GM19023 (cell line): ENCODE measurements around the gene GTPBP6.
"Not testable (repeated sequence)": the region's sequence is repeated elsewhere in the genome, so short reads cannot be mapped to it uniquely, and the experiment has no call there.

ENCODE experiments used
- ATAC-seq: cut with Tn5 transposase; IDR thresholded peaks from one replicate; pipeline ENCODE4 v1.9.1; 2021; ENCODE audit warnings: mild to moderate bottlenecking, moderate library complexity; ENCODE audit not compliant: unreplicated experiment

The GTPBP6 gene

DNA sequence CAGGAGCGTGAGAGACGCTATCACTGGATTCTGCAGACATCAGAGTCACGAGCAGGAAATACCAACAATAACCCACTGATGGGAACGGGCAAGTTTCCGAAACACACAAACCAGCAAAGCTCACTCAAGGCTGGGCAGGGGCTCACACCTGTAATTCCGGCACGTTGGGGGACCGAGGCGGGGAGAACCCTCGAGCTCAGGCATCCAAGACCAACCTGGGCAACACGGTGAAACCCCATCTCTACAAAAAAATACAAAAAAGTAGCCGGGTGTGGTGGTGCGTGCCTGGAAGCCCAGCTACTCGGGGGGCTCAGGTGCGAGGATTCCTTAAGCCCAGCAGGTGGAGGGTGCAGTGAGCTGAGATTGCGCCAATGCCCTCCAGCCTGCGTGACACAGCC lies 17.2 kb upstream of the GTPBP6 start:
- ATAC-seq: no peak

DNA sequence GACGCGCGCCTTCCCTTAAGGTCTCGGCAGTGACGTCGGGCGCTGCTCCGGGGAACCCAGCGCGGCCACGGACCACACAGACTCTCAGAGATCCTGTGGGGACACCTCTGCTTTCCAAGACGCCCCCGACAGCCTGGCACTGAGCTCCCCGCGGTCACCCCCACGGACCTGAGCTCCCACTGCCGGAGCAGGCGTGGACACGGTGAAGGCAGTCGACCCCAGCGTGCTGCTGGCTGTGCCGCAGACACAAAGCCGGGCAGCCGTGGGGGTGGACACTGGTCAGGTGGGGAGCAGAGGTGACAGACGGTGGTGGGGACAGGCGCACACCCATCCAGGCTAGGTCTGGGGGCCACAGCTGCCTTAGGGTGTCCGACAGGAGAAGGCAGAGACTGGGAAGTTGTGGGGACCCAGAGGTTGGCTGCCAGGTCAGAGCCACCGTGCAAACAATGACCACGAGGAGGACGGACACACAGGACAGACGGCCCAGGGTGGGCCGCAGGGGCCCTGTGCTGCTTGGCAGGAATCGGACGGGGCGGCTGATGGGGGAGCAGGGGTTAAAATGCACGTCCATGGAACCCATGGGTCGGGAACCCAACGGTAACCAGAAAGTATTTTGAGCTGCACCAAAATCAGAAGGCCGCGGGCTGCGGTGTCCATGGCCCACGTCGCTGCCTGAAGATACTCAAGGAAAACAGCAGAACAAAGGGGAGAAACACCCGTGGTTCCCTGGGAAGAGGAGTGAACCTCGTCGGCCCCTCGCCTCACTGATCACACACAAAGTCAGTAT lies 16.6 kb upstream of the GTPBP6 start:
- ATAC-seq: no peak

DNA sequence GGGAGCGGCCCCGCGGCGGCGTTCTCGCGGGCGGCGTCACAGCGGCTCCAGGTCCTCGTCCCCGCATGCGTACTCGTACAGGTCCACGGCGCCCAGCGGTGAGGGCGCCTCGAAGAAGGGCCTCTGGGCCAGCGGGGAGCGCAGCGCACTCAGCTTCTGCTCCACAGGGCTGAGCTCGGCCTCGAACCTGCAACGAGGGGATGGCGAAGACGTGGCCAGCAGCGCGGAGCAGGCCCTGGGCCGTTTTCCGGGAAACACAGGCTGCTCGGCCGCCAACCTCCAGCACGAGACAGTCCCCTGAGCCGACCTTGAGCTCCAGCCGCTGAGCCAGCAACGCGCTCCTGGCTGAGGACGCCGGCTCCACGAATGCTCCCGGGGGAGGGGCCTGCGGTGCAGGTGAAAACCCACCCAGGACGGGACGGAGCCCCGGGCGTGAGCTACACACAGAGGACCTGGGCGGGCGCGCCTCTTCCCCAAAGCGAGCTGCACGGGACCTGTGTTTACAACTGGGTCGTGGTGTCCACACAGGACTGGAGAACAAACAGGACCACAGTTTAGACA lies 15.8 kb upstream of the GTPBP6 start:
- no peak for ATAC-seq

DNA sequence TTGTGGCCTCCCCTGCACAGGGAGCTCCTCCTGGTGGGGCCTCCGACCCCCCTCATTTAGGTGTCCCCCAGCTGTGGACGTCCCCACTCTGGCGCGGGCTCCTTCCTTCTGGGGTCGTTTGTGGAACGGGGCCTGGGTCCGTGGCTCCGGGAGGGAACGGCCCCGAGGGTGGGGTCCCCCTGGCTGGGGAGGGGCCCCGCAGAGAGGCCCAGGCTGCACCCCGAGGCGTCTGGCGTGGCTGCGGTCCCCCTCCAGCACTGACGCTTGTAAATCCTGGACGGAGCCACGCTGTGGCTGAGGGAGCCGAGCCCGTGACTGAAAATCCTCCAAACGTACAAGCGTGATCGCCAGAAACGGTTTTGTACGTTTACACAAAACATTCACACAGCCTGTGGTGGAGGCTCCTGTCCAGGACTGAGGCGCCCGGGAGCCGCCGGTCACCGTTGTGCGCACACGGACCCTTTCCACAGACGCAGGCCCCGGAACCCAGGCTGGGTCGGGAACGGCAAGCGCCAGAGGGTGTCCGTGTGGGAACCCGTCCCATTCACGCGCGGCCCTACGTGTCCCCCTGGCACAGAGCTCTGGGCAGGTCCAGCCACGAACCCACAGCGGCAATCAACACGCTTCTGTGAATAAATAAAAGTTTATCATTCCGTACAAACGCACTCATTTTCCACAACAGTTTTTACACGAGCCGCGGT lies 15.2 kb upstream of the GTPBP6 start:
- no peak for ATAC-seq

DNA sequence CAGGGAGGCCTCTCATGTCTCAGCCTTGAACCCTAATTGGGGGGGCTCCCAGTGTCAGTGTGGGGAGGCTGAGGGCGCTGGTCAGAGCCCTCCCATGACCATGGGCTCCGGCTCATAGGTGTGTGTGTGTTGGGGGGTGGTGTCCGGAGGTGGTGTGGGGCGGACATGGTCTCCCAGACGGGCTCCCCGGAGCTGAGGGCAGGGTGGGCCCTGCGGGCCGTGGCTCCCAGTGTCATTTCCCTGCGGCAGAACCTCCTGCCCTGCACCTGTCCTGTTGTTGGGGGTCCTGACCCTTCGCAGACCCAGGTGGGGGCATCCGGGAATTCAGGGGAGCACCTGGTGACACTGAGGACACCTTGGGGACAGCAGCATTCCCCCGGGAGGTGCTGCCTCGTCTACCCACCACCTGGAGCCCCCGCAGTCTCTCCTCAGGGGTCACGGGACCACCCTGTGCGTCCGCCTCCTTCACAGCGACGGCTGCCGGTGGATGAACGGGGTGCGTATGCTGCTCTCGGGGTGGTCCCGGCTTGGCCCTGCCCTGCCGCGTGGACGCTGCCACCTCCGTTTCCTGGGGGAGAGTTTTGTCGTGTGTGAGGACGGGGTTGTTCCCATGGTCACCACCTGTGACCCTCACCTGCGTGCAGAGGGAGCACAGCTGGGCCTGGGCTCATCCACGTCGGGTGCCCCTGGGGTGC lies 14.5 kb upstream of the GTPBP6 start:
- ATAC-seq: no peak

DNA sequence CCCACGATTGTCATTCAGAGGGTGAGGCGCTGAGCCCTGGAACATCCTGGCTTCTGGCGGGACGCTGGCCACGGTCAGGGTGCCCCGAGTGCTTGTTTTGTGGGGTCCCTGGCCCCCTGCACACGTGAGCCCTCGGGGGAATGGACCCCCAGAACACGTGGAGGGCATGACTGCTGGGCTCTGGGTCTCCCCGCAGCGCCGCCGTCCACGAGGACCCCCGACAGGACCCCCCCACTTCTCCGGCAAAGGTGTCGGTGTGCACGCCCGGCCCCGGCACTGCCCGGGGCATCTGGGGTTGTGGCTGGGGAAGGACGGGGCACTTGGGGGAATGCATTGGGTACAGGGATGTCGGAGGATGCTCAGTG lies 13.9 kb upstream of the GTPBP6 start:
- ATAC-seq: no peak

DNA sequence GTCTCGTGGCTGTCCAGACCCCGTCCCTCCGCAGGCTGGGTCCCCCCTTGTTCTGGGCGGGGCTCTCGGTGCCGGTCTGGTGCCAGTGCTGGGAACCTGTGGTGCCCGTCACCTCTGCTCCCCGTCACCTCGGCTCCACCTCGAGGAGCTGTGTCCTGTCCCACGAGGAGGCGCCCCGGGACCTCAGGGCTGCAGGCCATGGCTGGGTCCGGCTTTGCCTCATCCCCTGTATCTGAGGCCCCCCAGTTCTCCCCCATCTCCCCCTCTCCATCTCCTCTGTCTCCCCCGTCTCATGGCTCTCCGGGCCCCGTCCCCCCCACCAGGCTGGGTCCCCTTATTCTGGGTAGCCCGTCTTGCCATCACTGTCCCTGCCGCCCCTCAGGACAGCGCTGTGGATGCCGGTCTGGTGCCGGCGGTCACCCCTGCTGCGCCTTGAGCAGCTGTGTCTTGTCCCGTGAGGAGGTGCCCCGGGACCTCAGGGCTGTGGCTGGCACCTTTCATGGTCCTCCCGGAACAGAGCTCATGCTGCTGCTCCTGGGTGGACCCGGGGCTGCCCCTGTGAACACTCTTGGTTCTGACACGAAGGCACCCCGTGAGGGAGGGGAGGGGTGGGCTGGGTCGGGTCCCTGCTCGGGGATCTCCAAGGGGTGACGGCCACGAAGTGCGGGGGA lies 13.4 kb upstream of the GTPBP6 start:
- no peak for ATAC-seq

DNA sequence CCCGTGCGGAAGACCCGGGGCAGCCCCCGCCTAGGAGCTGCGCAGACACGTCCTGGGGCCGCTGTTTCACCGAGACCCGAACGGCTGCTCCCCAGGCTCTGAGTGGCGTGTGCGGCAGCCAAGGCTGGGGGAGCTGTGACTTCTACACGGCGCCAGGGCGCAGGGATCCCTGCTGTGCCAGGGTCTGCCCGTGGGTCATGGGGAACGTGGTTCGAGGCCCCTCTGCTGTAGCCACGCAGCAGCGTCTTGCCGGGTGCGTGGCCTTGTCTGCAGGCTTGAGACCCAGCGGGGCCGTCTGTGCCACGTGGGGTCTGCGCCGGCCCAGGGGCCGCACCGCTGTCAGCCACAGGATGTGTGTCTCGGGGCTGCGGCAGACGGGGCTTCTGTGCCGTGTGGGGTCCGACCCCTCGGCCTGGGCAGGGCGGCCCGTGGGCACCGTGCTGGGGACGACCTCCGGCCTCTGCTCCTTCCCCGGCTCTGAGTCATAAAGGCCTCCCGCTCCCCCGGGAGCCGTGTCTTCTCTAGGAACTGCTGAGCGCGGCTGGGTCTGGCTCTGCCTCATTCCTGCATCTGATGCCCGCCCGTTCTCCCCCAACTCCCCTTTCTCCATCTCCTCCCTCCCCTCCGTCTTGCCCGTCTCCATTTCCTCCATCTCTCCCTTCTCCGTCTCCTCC lies 12.7 kb upstream of the GTPBP6 start:
- no peak for ATAC-seq

DNA sequence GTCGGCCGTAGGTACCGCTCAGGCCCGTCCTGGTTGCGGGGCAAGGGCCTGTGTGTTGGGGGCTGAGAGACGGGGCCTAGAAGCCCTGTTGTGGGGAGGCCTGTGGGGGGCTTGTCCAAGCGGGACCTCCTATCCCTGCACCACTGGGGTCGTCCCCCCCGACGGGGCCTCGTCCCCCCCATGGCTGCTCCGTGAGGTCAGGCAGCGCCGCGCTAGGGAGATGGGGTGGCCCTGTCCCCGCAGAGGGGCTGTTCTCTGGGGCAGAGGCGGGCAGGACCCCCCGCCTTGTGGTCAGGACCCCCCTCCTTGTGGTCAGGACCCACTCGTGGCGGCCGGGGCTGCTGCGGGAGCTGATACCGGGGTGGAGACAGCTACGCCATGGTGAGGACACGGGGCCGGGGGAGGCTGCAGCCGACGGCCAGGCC lies 12.1 kb upstream of the GTPBP6 start:
- ATAC-seq: no peak

DNA sequence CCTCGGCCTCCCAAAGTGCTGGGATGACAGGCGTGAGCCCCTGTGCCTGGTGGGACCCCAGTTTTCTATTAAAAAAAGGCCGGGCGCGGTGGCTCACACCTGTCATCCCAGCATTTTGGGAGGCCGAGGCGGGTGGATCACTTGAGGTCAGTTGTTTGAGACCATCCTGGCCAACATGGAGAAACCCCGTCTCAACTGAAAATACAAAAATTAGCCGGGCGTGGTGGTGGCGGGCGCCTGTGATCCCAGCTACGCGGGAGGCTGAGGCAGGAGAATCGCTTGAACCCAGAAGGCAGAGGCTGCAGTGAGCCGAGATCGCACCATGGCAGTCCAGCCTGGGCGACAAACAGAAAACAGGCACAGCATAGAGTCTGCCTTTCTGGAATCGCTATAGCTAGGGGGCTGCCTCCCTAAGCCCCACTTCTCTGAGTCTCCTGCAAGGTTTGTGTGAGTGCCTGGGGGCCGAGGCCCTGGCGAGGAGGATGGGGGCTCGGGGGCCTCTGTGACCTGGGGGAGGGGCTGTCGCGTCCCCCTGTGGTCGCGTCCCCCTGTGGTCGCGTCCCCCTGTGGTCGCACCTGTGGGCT lies 11.6 kb upstream of the GTPBP6 start:
- not testable (repeated sequence) for ATAC-seq

DNA sequence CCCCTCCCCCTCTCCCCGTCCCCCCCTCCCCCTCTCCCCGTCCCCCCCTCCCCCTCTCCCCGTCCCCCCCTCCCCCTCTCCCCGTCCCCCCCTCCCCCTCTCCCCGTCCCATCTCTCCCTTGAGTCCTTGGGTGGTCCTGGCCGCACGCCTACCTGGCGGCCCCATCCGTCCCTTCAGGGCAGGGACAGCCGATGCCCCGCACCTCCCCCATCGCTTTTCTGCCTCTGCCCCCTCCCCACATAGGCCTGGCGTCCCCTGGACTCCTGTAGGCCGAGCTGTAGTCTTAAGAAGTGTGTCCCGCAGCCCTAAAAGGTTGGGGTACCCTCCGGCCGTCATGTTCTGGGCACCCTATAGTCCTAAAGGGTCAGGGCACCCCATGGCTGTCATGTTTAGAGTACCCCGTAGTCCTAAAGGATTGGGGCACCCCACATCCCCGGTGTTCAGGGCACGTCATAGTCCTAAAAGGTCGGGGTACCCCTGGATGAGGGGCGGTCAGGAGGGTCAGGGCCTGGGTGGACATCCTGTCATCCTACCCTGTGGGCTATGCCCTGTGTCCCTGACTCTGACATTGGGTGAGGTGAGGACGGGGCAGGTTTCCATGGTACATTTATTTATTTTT lies 10.8 kb upstream of the GTPBP6 start:
- no peak for ATAC-seq

DNA sequence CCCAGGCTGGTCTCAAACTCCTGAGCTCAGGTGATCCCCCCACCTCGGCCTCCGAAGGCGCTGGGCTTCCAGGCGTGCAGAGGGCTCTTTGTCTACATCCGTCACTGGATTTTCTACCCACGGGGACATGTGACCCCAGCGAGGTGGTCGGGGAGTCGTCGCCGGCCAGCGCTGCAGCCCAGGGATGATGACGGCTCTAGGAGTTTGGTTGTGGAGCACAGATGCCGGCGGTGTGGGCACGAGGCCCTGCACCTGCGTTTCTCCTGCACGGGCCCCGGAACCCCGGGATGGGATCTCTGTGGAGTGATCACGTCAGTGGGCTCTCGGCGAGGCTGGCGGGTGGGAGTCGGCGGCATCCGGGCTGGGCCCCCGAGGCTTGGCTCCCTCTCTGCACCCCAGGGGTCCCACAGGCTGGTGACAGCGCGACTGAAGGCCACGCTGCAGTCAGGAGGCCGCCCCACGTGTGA lies 9.1 kb upstream of the GTPBP6 start:
- ATAC-seq: no peak

DNA sequence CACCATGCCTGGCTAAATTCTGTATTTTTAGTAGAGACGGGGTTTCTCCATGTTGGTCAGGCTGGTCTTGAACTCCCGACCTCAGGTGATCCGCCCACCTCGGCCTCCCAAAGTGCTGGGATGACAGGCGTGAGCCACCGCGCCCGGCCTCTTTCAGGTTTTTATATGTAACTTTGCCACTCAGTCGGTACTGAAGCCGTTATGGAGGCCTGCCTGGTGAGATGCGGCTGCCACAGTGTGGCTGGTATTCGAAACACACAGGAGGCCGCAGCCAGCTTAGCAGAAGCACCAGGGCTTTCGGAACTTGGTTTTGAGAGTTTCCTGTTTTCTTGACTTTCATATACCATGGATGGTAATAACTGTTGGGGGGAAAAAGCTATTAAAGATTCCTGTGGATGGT lies 6.1 kb upstream of the GTPBP6 start:
- not testable (repeated sequence) for ATAC-seq

DNA sequence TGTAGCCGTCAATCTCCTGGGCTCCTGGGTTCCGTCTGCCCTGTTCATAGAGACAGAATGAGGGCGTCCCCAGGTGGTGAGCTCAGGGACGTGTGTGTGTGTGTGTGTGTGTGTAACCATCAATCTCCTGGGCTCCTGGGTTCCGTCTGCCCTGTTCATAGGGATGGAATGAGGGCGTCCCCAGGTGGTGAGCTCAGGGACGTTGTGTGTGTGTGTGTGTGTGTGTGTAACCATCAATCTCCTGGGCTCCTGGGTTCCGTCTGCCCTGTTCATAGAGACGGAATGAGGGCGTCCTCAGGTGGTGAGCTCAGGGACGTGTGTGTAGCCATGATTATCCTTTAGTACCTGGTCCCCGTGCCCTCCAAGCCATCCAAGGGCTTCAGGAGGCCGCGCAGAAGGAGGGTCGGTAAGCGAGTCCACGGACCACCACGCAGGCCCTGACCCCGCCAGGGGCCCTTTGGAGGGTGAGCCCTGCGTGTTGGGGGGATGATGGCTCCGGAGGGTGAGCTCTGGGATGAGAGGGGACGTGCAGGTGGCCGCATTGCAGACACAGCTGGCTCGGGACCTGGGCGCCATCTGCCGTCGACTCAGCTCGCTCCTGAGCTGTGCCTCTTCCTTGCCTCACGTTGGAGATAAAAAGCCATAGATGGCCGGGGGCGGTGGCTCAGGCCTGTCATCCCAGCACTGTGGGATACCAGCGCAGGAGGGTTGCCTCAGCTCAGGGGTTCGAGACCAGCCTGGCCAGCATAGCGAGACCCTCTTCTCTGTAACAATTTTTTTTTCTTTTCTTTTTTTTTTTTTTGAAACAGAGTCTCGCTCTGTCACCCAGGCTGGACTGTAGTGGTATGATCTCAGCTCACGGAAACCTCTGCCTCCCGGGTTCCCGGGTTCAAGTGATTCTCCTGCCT lies 5.4 kb upstream of the GTPBP6 start:
- ATAC-seq: no peak

DNA sequence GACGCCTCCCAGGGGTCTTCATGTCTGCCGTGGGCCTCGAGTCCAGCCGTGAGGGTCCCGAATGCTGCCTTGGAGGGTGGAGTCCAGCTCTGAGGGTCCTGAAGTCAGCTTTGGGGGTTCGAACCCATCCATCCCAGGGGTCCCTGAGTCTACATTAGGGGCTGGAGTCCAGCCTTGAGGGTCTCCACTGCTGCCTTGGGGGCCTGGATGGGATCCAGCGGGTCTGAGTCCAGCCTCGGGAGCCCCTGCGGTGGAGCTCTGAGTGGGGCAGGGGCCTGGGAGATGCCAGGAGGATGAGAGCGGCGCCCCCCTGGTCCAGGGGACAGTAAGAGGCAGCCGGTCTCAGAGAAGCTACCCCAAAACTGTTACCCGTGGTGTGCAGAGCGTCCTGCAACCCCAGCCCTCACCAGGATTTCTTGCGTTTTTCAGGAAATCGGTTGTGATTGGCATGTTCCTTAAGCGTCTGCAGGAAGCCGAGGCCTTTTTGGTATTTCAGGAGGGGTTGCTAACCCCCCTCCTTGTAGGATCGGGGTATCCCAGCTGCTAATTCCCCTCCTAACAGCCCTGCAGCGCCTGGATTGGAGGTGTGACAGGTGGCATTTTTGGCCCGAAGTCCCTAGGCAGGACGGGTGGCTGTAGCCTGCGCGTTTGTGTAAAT lies 1.7 kb upstream of the GTPBP6 start:
- no peak for ATAC-seq

DNA sequence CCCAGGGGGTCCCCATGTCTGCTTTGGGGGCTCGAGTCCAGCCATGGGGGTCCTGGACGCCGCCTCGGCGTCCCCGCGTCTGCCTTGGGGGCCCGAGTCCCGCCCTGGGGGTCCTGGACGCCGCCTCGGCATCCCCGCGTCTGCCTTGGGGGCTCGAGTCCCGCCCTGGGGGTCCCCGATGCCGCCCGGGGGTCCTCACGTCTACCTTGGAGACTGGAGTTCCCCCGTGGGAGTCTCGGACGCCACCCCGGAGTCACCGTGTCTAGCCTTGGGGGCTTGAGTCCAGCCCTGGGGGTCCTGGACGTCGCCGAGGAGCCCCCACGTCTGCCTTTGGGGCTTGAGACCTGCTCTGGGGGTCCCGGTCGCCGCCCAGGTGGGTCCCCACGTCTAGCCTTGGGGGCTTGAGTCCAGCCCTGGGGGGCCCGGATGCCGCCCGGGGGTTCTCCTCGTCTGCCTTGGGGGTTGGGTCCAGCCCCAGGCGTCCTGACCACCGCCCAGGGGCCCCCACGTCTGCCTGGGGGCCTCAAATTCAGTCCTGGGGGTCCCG lies 1.1 kb upstream of the GTPBP6 start:
- no peak for ATAC-seq

DNA sequence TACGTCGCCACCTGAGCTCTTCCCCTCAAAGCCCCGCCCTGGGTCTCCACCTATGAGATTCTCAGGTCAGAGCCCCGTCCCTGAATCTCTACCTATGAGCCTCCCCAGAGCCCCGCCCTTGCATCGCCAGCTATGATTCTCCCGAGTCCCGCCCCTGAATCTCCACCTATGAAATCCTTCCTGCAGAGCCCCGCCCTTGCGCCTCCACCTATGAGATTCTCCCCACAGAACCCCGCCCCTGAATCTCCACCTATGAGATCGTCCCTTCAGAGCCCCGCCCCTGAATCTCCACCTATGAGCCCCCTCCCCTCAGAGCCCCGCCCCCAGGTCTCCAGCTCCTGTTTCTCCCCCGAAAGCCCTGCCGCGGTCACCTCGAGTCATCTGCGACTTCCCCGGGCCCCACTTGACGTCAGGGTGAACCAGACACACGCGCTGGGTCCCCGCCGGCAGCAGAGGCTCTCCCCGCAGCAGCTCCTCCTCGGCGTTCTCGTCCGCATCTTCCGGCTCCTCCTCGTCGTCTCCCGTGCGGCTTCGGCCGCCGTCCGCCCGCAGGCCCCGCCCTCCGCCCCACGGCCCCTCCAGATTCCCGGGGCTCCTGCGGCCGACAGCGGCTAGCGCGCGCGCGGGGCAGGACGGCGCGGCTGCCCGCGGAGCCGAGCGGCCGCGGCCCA lies 393 bp downstream of the GTPBP6 start:
- ATAC-seq: peak; percentile 53
